GM12891 (cell line): ENCODE measurements around the gene SEMA4F. TPM values are rescaled to one million over a fixed set of nuclear protein-coding genes. Genes with fewer than 3 reads are reported as not detected.
A peak's percentile ranks its signal among the peaks of the same experiment; 100 is the strongest.

ENCODE experiments used
- DNase-seq: peaks from one replicate; pipeline ENCODE4 v3.0.0; 2011; ENCODE audit warnings: low spot score; ENCODE audit not compliant: insufficient read length
- FAIRE-seq: peaks from 2 replicates; lab custom pipeline; 2011; peaks lifted over from hg19 to GRCh38; lab: Jason Lieb, UNC
- PAX5 ChIP-seq: IDR thresholded peaks from 2 replicates; pipeline ENCODE4 v1.6.1; 2011; ENCODE audit warnings: low read length, moderate library complexity, mild to moderate bottlenecking; ENCODE audit not compliant: insufficient read depth, severe bottlenecking
- POLR2A ChIP-seq: IDR thresholded peaks from 2 replicates; pipeline ENCODE4 v1.6.1; 2011; ENCODE audit warnings: low read depth, low read length, control low read depth
- POLR2AphosphoS5 ChIP-seq: IDR thresholded peaks from 2 replicates; pipeline ENCODE4 v1.6.1; 2011; ENCODE audit warnings: low read depth, low read length, control low read depth
- POU2F2 ChIP-seq: IDR thresholded peaks from 2 replicates; pipeline ENCODE4 v1.6.1; 2011; ENCODE audit warnings: low read depth, mild to moderate bottlenecking, control low read depth, low read length, moderate library complexity
- SPI1 ChIP-seq: IDR thresholded peaks from 2 replicates; pipeline ENCODE4 v1.6.1; 2011; ENCODE audit warnings: low read depth, low read length, control low read depth
- TAF1 ChIP-seq: IDR thresholded peaks from 2 replicates; pipeline ENCODE4 v1.6.1; 2011; ENCODE audit warnings: low read depth, low read length, control low read depth
- polyA plus RNA-seq: library from polyadenylated mRNA; unstranded; fragments of >200 nt; gene quantifications from one replicate; pipeline ENCODE4 v1.2.1, GENCODE V29; 2012; ENCODE audit warnings: low read depth, missing spikeins, inconsistent platforms; ENCODE audit not compliant: missing spikeins

The SEMA4F gene, protein sequence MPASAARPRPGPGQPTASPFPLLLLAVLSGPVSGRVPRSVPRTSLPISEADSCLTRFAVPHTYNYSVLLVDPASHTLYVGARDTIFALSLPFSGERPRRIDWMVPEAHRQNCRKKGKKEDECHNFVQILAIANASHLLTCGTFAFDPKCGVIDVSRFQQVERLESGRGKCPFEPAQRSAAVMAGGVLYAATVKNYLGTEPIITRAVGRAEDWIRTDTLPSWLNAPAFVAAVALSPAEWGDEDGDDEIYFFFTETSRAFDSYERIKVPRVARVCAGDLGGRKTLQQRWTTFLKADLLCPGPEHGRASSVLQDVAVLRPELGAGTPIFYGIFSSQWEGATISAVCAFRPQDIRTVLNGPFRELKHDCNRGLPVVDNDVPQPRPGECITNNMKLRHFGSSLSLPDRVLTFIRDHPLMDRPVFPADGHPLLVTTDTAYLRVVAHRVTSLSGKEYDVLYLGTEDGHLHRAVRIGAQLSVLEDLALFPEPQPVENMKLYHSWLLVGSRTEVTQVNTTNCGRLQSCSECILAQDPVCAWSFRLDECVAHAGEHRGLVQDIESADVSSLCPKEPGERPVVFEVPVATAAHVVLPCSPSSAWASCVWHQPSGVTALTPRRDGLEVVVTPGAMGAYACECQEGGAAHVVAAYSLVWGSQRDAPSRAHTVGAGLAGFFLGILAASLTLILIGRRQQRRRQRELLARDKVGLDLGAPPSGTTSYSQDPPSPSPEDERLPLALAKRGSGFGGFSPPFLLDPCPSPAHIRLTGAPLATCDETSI
- polyA plus RNA-seq: 1.2 TPM

DNA sequence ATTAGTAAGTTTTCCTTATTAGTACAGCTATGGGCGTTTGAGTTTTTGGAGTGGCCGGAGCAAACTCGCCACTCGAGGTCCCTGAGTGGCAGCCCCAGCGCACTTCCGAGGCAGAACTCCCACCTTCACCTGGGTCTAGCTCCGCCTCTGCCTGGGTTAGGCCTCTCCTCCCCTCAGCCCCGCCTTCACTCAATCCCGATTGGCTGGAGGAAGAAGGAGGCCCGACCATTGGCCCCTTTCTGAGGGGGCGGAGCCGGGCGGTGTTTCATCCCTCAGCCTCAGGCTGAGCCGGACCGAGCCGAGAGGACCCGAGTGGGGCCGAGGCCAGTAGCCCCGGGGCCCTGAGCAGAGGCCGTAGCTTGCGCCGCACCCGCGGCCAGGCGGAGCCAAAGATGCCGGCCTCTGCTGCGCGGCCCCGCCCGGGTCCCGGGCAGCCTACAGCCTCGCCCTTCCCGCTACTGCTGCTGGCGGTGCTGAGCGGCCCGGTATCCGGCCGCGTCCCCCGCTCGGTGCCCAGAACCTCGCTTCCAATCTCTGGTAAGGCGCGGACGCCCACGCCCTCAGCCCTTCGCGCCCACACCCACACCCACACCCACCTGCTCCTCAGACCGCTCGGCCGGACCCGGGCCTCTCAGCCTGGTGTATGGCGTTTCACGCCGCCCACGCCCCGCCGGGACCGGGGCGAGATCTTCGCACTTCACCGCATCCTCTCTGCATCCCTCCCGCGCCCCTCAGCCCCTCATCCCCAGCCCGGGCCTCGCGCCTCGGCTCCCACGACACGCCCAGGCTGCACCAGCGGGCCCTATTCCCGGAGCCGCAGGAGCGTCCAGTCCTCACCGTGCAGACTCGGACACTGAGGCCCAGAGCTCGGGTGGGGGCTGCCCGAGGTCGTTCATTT, at the start of gene SEMA4F:
Gene SEMA4F (plus strand): TSS at position 263 of the 898 bp plus-strand sequence. CDS start 130 bp downstream, at position 393.
- TF ChIP-seq TAF1: no peak
- TF ChIP-seq SPI1: no peak
- no peak for TF ChIP-seq PAX5
- TF ChIP-seq POLR2AphosphoS5: no peak
- no peak for TF ChIP-seq POU2F2
- FAIRE-seq (peak; percentile 91), DNase-seq (peak; percentile 96)

DNA sequence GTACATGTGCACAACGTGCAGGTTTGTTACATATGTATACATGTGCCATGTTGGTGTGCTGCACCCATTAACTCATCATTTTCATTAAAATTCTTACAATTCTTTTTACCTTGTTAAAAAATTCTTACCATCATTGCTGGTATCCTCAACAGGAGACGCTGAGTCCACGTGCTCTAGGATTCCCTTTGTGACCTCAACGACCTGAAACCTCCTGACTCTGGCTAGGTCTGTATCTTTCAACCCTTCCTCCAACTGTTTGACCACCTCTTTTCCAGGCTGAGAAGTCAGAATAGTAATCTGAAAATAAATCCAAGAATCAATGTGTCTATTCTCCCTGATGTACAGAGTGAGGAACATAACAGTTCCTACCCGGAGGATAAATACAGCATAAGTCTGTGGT, 47.1 kb upstream of the SEMA4F start:
- TF ChIP-seq POU2F2 (no peak), POLR2A (no peak), PAX5 (no peak), POLR2AphosphoS5 (no peak), TAF1 (no peak), SPI1 (no peak)
- DNase-seq (no peak), FAIRE-seq (no peak)

DNA sequence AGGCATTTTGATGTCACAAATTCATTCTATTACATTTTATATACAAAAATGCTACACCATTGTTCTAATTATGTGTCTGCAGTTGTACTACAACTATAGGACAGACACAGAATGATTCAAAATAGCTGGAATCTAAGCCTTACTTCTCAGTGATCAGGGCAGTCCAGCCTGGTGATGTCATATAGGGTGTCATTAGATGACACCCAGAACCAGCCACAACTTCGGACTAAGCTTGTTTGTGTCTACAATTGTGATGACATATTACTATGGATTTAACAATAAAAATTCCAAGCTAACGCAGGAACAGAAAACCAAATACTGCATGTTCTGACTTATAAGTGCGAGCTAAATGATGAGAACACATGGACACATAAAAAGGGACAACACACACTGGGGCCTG, 36.9 kb upstream of the SEMA4F start:
- TF ChIP-seq POLR2A (no peak), PAX5 (no peak)
- DNase-seq: no peak
- FAIRE-seq: peak; percentile 40

DNA sequence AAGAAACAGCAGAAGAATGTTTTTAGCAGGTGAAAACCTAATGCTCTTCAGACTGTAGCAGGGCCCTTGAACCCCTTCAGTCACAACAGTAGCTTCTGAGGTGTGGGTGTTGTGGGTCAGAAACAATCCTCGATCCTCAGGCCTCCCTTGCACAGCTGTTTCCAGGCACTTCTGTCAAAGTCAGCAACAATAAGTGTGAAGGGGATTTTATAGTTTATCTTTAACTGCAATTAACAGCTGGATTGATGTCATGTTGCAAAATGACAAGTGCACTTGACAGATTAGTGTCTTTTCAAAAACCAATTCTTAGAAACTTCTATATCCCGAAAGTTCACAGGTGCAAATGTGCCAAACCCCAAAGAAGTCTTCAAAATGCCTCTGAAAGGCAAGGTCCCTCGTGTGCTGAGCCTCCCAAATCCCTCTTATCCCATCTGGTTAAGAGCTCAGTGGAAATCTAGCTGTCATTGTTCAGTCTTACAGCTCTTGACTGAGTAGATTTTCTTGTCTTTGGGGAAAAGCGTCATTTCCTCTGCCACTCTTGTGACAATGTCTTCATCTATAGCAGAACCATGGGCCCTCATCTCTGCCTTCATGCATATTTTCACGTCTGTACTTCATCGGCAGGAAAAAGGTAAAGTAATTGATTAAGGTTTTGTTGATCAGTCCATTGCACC, 35.5 kb upstream of the SEMA4F start:
- no peak for TF ChIP-seq TAF1
- TF ChIP-seq PAX5: no peak
- TF ChIP-seq SPI1: no peak
- no peak for TF ChIP-seq POU2F2
- no peak for TF ChIP-seq POLR2AphosphoS5
- FAIRE-seq (no peak), DNase-seq (no peak)

DNA sequence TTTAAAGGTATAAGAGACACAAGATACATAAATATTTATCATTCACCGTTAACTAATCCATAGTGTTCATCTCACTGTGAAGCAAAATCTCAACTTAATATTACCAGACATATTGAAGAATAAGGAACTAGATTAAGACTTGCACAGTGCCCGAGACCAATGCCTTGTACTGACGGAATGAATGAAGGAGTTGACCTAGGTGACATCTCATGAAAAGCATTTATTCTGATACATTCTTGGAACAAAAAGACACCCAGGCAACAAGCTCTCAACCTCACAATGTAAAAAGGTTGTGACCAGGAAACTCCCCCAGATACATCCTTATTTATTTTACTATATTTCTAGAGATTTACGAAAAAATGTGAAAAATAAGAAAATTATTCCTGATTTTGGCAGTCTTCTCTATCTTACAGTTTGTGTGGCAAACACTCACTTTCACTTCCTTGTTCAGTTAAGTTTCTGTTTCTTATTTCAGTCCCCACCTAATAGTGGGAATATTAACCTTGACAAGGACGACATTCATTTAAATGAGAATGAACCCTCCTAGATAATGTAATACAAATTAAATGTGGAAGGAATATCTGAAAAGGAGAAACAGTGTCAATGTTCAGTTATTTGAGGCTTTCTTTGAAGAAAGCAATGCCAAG, 34.3 kb upstream of the SEMA4F start:
- TF ChIP-seq SPI1 (peak; percentile 91), POLR2A (no peak), TAF1 (no peak)
- peak; percentile 84 for FAIRE-seq
- DNase-seq: no peak

DNA sequence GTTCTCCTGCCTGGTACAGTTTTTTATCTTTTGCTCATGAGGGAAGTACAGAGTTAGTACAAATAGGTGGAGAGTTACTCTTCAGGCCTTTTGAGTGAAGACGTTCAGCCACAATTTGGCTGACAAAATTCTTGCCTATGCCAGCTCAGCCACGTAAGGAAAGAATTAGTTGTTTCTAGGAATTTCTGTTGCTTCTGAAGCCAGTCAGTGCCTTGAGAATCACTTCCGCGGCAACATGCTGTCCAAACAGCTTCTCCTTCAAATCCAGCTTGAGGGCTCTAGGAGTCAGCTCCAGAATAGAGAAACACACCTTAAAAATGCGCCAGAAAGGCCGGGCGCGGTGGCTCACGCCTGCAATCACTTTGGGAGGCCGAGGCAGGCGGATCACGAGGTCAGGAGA, 33.4 kb upstream of the SEMA4F start:
- DNase-seq (no peak), FAIRE-seq (no peak)
- TF ChIP-seq POLR2A (no peak), PAX5 (no peak), POU2F2 (no peak), POLR2AphosphoS5 (no peak), SPI1 (no peak), TAF1 (no peak)

DNA sequence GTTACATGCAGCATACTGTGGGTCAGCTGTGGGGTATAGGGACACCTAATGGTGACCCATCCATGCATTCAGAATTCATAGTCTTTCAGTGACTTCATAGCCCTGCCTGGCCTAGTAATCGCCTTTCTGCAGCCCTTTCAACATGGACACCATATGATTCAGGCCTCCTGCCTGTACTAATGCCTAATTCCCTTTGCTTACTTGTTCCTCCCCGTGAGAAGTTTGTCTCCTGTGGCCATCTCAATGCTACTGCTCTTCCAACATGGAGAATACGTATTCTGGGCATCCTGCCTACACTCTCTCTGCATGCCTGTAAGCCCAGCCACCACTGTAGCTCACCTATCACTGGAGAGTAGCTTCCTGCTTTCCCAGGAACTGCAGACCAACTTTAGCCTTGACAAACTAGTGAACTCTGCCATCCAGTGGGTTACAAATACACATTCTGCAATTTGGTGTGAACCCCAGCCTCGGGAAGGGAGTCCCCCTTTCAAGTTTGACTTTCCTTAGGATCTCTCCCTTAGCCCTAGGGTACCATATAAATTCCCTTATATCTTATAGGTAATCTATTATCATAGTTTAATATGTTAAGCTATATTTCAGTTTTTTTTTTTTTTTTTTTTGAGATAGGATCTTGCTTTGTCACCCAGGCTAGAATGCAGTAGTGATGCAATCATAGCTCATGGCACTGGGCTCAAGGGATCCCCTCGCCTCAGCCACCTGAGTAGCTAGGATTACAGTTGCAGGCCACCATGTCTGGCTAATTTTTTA, 28.2 kb upstream of the SEMA4F start:
- TF ChIP-seq PAX5: no peak
- TF ChIP-seq POLR2A: no peak
- TF ChIP-seq POU2F2: no peak
- no peak for TF ChIP-seq POLR2AphosphoS5
- TF ChIP-seq SPI1: no peak
- TF ChIP-seq TAF1: no peak
- DNase-seq (no peak), FAIRE-seq (peak; percentile 16)
